Pancreas (tissue), 10 donors: ENCODE measurements around the gene NUP205. TPM values are rescaled to one million over a fixed set of nuclear protein-coding genes. Genes with fewer than 3 reads are reported as not detected.

Source experiments
- ATAC-seq, 4 donors: fragments of 200-7000 bp; cut with Tn5 transposase; one replicate each; pipeline versions ENCODE4 v1.8.0 to v1.9.1; 2020; ENCODE audit warnings: mild to moderate bottlenecking in 4 of 4, moderate library complexity in 4 of 4
- DNase-seq, 6 donors: peaks; one replicate each; pipeline ENCODE4 v3.0.0-alpha.2; 2020
- FAIRE-seq: peaks from 2 replicates; lab custom pipeline; 2012; peaks lifted over from hg19 to GRCh38; lab: Jason Lieb, UNC
- H3K27ac ChIP-seq, 4 donors: fragments of 200-600 bp; sonication (generic); 1 replicate in 3 of 4; 2 replicates in 1 of 4; pipeline versions ENCODE4 v1.5.0 to v1.8.0; 2020
- H3K27me3 ChIP-seq, 4 donors: fragments of 200-600 bp; one replicate each; pipeline ENCODE4 v1.8.0; 2021
- H3K36me3 ChIP-seq, 3 donors: fragments of 200-600 bp; sonication (generic) in 1 of 3; one replicate each; pipeline versions ENCODE4 v1.5.0 to v1.8.0; 2020 to 2021
- H3K4me1 ChIP-seq, 3 donors: fragments of 200-600 bp; one replicate each; pipeline ENCODE4 v1.8.0; 2021
- H3K4me3 ChIP-seq, 4 donors: fragments of 200-600 bp; sonication (generic) in 2 of 4; one replicate each; pipeline versions ENCODE4 v1.5.0 to v1.8.0; 2020 to 2021
- H3K9me3 ChIP-seq, 4 donors: fragments of 200-600 bp; one replicate each; pipeline ENCODE4 v1.8.0; 2021
- CTCF ChIP-seq, 4 donors: fragments of 200-600 bp; sonication (generic) in 3 of 4; IDR thresholded peaks; one replicate each; pipeline versions ENCODE4 v1.5.0 to v1.8.0; 2021; ENCODE audit warnings: antibody characterized with exemption in 4 of 4
- WGBS, 2 donors: extraction: QIAGEN DNeasy Blood & Tissue Kit; methylation state at CpG; one replicate each; pipeline ENCODE4 v1.1.7; 2013; 5-methylcytosine and 5-hydroxymethylcytosine counted together
- intact Hi-C, 3 donors: fragments of 100-400 bp; cut with DNase I; formaldehyde crosslinking; loops; one replicate each; pipeline versions ENCODE4 v1.11.1 to v1.14.2; 2022
- polyA plus RNA-seq, 2 donors: library from polyadenylated mRNA; stranded (reverse); fragments of 200-250 nt; gene quantifications; one replicate each; pipeline ENCODE4 v1.2.3, GENCODE V29; 2013
- total RNA-seq, 6 donors: library from RNA; stranded (reverse); fragmentation: NEBNext Ultra II Directional in 4 of 6; extraction: Animal tissue kit (Norgen Biotek cat#: 25700) in 4 of 6; gene quantifications; one replicate each; pipeline versions ENCODE4 v1.2.1 to v1.2.4, GENCODE V29; 2021 to 2023
- donor health status: healthy with polysubstance abuse.
- donor health status: DM: no; HTN: no; CAD: no; lungs with moderate emphysema.
- donor health status: DM: no; HTN: no; CAD: no.
- donor health status: control.
- donor health status: control.
- donor health status: Bipolar disorder and iron deficiency.
- donor health status: DM: yes; HTN: yes; CAD: no.
- donor health status: DM: no; HTN: no; CAD: no.
- donor health status: DM: no; HTN: no; CAD: no.
- donor health status: DM: yes; HTN: yes; CAD: no.

NUP205 gene
- total and polyA plus RNA-seq, 8 donors: 8.7 to 23.7 (median 14.5) TPM

- H3K4me1 ChIP-seq: no peaks in the 10 kb centered on the region
- no peaks in the 10 kb centered on the region for H3K9me3 ChIP-seq
- WGBS, 2 donors: 96% methylated on average over 4 of the region's 4 CpGs
- H3K36me3 ChIP-seq: no peaks in the 10 kb centered on the region
- intact Hi-C loops: no loop called here
- FAIRE-seq: no peak
- H3K27me3 ChIP-seq: no peaks in the 10 kb centered on the region
- no peak overlapping the region for H3K27ac ChIP-seq
- H3K4me3 ChIP-seq: no peak overlapping the region
- no peak for TF ChIP-seq CTCF (IDR thresholded peaks at IDR 0.05)
- no peak for DNase-seq
- ATAC-seq: no peak
Observed at GRCh38 chr7:135693558-135693957, 135.8 kb downstream of the NUP205 start.

GRCh38 chr7:135697276-135698049, 139.7 kb downstream of the NUP205 start:
- ATAC-seq: no peak
- no peak for FAIRE-seq
- no peak overlapping the region for H3K4me3 ChIP-seq
- H3K36me3 ChIP-seq: no peaks in the 10 kb centered on the region
- intact Hi-C loops: no loop called here
- no peaks in the 10 kb centered on the region for H3K27me3 ChIP-seq
- TF ChIP-seq CTCF (IDR thresholded peaks at IDR 0.05): no peak
- no peaks in the 10 kb centered on the region for H3K4me1 ChIP-seq
- DNase-seq: no peak
- H3K9me3 ChIP-seq: no peaks in the 10 kb centered on the region
- 63 to 80% methylated on average over 8 of the region's 8 CpGs for WGBS, 2 donors
- H3K27ac ChIP-seq: no peak overlapping the region

Other genes starting within 250 kb of the NUP205 start
- gene CNOT4, start 47.8 kb upstream of the NUP205 start, total RNA-seq: 10 to 100 TPM in 4 of 6 donors, 1 to 10 TPM in 2; 8.1 to 15.0 (median 10.9) TPM
- gene CNOT4, start 47.8 kb upstream of the NUP205 start, polyA plus RNA-seq: 1 to 10 TPM; 5.5 to 7.3 TPM
- gene STMP1, start 104.6 kb downstream of the NUP205 start, total RNA-seq: 10 to 100 TPM in 3 of 6 donors, 1 to 10 TPM in 3; 7.2 to 20.0 (median 10.6) TPM
- gene STMP1, start 104.6 kb downstream of the NUP205 start, polyA plus RNA-seq: 10 to 100 TPM; 12.5 to 21.4 TPM
- not detected for gene SLC13A4, start 170.3 kb downstream of the NUP205 start, total RNA-seq
- gene SLC13A4, start 170.3 kb downstream of the NUP205 start, polyA plus RNA-seq: under 1 TPM in 1 of 2 donors, not detected in 1; 0.08 TPM
- gene FAM180A, start 190.9 kb downstream of the NUP205 start, total RNA-seq: under 1 TPM; 0.12 to 0.90 (median 0.35) TPM
- gene FAM180A, start 190.9 kb downstream of the NUP205 start, polyA plus RNA-seq: under 1 TPM; 0.11 to 0.12 TPM